Right cardiac atrium (tissue), 5 donors: ENCODE results near the gene AGAP3. TPM values are rescaled to one million over a fixed set of nuclear protein-coding genes. Genes with fewer than 3 reads are reported as not detected.

Experiments used
- ATAC-seq, 2 donors: fragments of 200-7000 bp; cut with Tn5 transposase; one replicate each; pipeline versions ENCODE4 v1.8.0 to v1.9.1; 2020; ENCODE audit warnings: moderate library complexity in 2 of 2, mild to moderate bottlenecking in 1 of 2
- DNase-seq, 3 donors: peaks; one replicate each; pipeline ENCODE4 v3.0.0-alpha.2; 2020
- H3K27ac ChIP-seq: one replicate; pipeline ENCODE4 v1.5.1; 2013; ENCODE audit warnings: mild to moderate bottlenecking, low read length, control low read depth, moderate library complexity
- H3K27me3 ChIP-seq: one replicate; pipeline ENCODE4 v1.6.1; 2013; ENCODE audit not compliant: control insufficient read depth, insufficient read depth
- H3K4me1 ChIP-seq: one replicate; pipeline ENCODE4 v1.6.1; 2013; ENCODE audit warnings: low read length; ENCODE audit not compliant: control insufficient read depth, insufficient read depth
- H3K4me3 ChIP-seq: one replicate; pipeline ENCODE4 v1.5.1; 2013; ENCODE audit warnings: low read length, control low read depth
- H3K9me3 ChIP-seq: one replicate; pipeline ENCODE4 v1.6.1; 2013; ENCODE audit warnings: low read length; ENCODE audit not compliant: control insufficient read depth
- WGBS: extraction: QIAGEN DNeasy Blood & Tissue Kit; methylation state at CpG from one replicate; pipeline ENCODE4 v1.1.7; 2013; 5-methylcytosine and 5-hydroxymethylcytosine counted together
- intact Hi-C, 4 donors: fragments of 100-400 bp; cut with DNase I; formaldehyde crosslinking; loops; one replicate each; pipeline versions ENCODE4 v1.11.0 to v1.14.0; 2022 to 2023
- polyA plus RNA-seq: library from polyadenylated mRNA; stranded (reverse); fragments of 200-250 nt; gene quantifications from one replicate; pipeline ENCODE4 v1.2.3, GENCODE V29; 2013
- total RNA-seq, 4 donors: library from RNA; stranded (reverse); fragmentation: NEBNext Ultra II Directional; extraction: Animal tissue kit (Norgen Biotek cat#: 25700); gene quantifications; one replicate each; pipeline ENCODE4 v1.2.1, GENCODE V29; 2021
- donor health status: healthy with polysubstance abuse.
- donor health status: DM: no; HTN: yes; CAD: no.
- donor health status: DM: no; HTN: no; CAD: no.
- donor health status: DM: no; HTN: yes; CAD: no; lungs with severe emphysema.
- donor health status: DM: yes; HTN: yes; CAD: no.

Gene AGAP3
- total and polyA plus RNA-seq, 5 donors, result 58.3 to 78.8 (median 64.8) TPM

GRCh38 chr7:151133266-151133985 lies 47.2 kb downstream of the AGAP3 start:
- 91% methylated on average over 16 of the region's 16 CpGs for WGBS
- peaks cover 5% of the 10 kb centered on the region for H3K4me1 ChIP-seq

GRCh38 chr7:151133986-151134742 lies 47.9 kb downstream of the AGAP3 start:
- Histone ChIP-seq H3K27me3 (no peaks in the 10 kb centered on the region), H3K27ac (no peak overlapping the region), H3K4me3 (no peak overlapping the region), H3K4me1 (peaks cover 8% of the 10 kb centered on the region), H3K9me3 (no peaks in the 10 kb centered on the region)
- DNase-seq (peak in 2 of 3 donors; percentile 12 to 43), ATAC-seq (no peak)
- intact Hi-C loops, result no loop called here
- 88% methylated on average over 24 of the region's 24 CpGs for WGBS

More at GRCh38 chr7:151133266-151133985, 47.2 kb downstream of the AGAP3 start:
- ATAC-seq, result no peak
- no peak overlapping the region for H3K4me3 ChIP-seq
- H3K27me3 ChIP-seq, result no peaks in the 10 kb centered on the region
- no peak for DNase-seq
- intact Hi-C loops, result no loop called here
- H3K27ac ChIP-seq, result no peak overlapping the region
- H3K9me3 ChIP-seq, result no peaks in the 10 kb centered on the region

GRCh38 chr7:151134743-151135524 lies 48.7 kb downstream of the AGAP3 start:
- H3K27me3 ChIP-seq, result no peaks in the 10 kb centered on the region
- ATAC-seq (no peak), DNase-seq (peak in 1 of 3 donors; percentile 20)
- no peak overlapping the region for H3K4me3 ChIP-seq
- intact Hi-C loops, result no loop called here
- peaks cover 8% of the 10 kb centered on the region for H3K4me1 ChIP-seq
- H3K9me3 ChIP-seq, result no peaks in the 10 kb centered on the region
- H3K27ac ChIP-seq, result no peak overlapping the region
- WGBS, result 90% methylated on average over 14 of the region's 14 CpGs

GRCh38 chr7:151135525-151135845 lies 49.2 kb downstream of the AGAP3 start:
- WGBS, result 95% methylated on average over 5 of the region's 5 CpGs
- Histone ChIP-seq H3K4me3 (no peak overlapping the region), H3K4me1 (peaks cover 8% of the 10 kb centered on the region), H3K9me3 (no peaks in the 10 kb centered on the region), H3K27ac (no peak overlapping the region), H3K27me3 (no peaks in the 10 kb centered on the region)
- DNase-seq, result peak in 1 of 3 donors; percentile 36
- no peak for ATAC-seq
- intact Hi-C loops, result no loop called here

- ATAC-seq, result no peak
- 91% methylated on average over 33 of the region's 33 CpGs for WGBS
- DNase-seq, result peak in 1 of 3 donors; percentile 43
These were observed 49.9 kb downstream of the AGAP3 start for GRCh38 chr7:151135866-151136843.

GRCh38 chr7:151137076-151137675 lies 50.9 kb downstream of the AGAP3 start:
- Histone ChIP-seq H3K27ac (no peak overlapping the region), H3K4me3 (no peak overlapping the region), H3K4me1 (peaks cover 8% of the 10 kb centered on the region), H3K27me3 (no peaks in the 10 kb centered on the region), H3K9me3 (no peaks in the 10 kb centered on the region)
- DNase-seq (peak in 1 of 3 donors; percentile 67), ATAC-seq (no peak)
- WGBS, result 77% methylated on average over 22 of the region's 22 CpGs
- intact Hi-C loops, result no loop called here

More at GRCh38 chr7:151135866-151136843, 49.9 kb downstream of the AGAP3 start:
- peaks cover 8% of the 10 kb centered on the region for H3K4me1 ChIP-seq
- no peaks in the 10 kb centered on the region for H3K9me3 ChIP-seq
- no peaks in the 10 kb centered on the region for H3K27me3 ChIP-seq
- H3K4me3 ChIP-seq, result no peak overlapping the region
- H3K27ac ChIP-seq, result no peak overlapping the region
- intact Hi-C loops, result no loop called here

GRCh38 chr7:151137791-151138152 lies 51.5 kb downstream of the AGAP3 start:
- no peaks in the 10 kb centered on the region for H3K9me3 ChIP-seq
- DNase-seq, result peak in 1 of 3 donors; percentile 46
- peaks cover 8% of the 10 kb centered on the region for H3K4me1 ChIP-seq
- WGBS, result 75% methylated on average over 11 of the region's 11 CpGs
- intact Hi-C loops, result no loop called here
- no peaks in the 10 kb centered on the region for H3K27me3 ChIP-seq
- ATAC-seq, result peak in 1 of 2 donors; percentile 3
- H3K27ac ChIP-seq, result no peak overlapping the region
- no peak overlapping the region for H3K4me3 ChIP-seq

- peak in 2 of 3 donors; percentile 42 to 66 for DNase-seq
- Histone ChIP-seq H3K27ac (no peak overlapping the region), H3K9me3 (no peaks in the 10 kb centered on the region), H3K4me1 (peaks cover 8% of the 10 kb centered on the region), H3K27me3 (no peaks in the 10 kb centered on the region), H3K4me3 (no peak overlapping the region)
- WGBS, result 73% methylated on average over 30 of the region's 30 CpGs
- ATAC-seq, result peak; percentile 4 to 7
- intact Hi-C loops, result no loop called here
These were observed 52.0 kb downstream of the AGAP3 start for GRCh38 chr7:151138153-151138851.

GRCh38 chr7:151139071-151139790 lies 53.0 kb downstream of the AGAP3 start:
- Histone ChIP-seq H3K9me3 (no peaks in the 10 kb centered on the region), H3K27me3 (no peaks in the 10 kb centered on the region), H3K27ac (no peak overlapping the region), H3K4me3 (no peak overlapping the region), H3K4me1 (peaks cover 8% of the 10 kb centered on the region)
- ATAC-seq (no peak), DNase-seq (peak in 2 of 3 donors; percentile 41 to 60)
- intact Hi-C loops, result no loop called here
- 76% methylated on average over 18 of the region's 18 CpGs for WGBS
